CD4-positive, alpha-beta T cell treated with Interleukin-2 at 100 ng/mL for 4 hours (primary cell): ENCODE results near the gene BCL2L12.

Source experiments
- DNase-seq: peaks from one replicate; pipeline ENCODE4 v3.0.0-alpha.2; 2020; ENCODE audit warnings: low spot score

Gene BCL2L12

DNA sequence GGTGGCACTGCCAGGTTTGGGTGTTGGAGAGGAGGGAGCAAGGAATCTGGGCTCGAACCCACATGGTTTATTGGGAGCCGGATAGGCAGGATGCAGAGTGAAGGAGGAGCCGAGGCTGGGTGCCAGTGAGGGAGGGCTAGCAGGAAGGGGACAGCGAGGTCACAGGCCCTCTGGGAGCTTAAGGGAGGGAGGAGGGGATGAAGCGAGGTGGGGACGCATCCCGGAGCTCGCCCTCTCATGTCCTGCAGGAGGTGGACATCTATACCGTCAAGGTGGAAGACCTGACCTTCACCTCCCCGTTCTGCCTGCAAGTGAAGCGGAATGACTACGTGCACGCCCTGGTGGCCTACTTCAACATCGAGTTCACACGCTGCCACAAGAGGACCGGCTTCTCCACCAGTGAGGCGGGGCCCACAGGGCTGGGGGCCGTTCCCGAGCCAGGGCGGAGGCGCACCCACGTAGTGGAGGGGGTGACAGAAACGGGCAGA lies 20.2 kb downstream of the BCL2L12 start:
- DNase-seq = no peak

DNA sequence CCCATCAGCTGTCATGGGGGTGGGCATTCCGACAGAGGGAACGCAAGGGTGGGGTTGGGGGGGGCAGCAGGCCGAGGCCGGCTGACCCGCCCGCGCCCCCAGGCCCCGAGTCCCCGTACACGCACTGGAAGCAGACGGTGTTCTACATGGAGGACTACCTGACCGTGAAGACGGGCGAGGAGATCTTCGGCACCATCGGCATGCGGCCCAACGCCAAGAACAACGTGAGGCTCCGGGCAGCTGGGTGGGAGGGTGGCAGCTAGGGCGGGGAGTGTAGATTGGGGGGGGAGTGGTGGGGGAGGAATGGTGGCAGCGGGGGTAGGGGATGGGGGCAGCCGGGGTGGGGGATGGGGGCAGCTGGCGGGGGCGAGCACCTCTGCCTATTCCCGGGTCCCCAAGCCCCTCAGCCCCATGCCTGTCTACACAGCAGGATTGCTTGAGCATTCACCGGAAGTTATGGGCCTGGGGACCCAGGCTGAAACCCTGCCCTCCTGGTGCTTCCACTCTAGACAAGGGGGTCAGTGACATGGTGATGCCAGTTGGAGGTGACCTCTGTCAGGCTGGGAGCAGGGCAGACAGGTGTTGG lies 20.9 kb downstream of the BCL2L12 start:
- DNase-seq = no peak

GRCh38 chr19:49687150-49687549 lies 21.4 kb downstream of the BCL2L12 start:
- no peak for DNase-seq

DNA sequence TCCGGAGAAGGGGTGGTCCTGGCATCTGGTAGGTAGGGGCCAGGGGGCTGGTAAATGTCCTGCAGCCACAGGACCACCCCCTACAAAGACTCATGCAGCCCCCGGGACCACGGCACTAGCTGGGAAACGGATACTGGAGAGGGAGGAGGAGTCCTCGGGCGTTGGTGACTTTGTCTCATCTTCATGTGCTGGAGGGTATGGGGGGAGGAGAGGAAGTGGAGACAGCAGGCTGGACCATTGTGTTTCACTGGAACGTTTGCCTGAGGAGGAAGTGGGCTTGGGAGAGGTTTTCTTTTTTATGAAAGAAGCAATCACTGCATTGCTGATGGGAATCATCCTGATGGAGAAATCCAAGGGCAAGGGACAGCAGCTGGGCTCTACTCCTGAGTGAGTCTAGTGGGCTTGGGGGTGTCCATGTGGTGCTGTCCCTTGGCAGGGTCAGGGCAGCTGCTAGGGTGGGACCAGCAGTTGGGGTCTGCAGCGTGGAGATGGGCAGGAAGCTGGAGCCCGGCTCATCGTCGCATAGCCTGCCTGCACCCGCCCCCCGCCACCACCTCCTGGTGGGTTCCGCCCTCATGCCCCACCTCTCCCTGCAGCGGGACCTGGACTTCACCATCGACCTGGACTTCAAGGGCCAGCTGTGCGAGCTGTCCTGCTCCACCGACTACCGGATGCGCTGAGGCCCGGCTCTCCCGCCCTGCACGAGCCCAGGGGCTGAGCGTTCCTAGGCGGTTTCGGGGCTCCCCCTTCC lies 22.0 kb downstream of the BCL2L12 start:
- no peak for DNase-seq

DNA sequence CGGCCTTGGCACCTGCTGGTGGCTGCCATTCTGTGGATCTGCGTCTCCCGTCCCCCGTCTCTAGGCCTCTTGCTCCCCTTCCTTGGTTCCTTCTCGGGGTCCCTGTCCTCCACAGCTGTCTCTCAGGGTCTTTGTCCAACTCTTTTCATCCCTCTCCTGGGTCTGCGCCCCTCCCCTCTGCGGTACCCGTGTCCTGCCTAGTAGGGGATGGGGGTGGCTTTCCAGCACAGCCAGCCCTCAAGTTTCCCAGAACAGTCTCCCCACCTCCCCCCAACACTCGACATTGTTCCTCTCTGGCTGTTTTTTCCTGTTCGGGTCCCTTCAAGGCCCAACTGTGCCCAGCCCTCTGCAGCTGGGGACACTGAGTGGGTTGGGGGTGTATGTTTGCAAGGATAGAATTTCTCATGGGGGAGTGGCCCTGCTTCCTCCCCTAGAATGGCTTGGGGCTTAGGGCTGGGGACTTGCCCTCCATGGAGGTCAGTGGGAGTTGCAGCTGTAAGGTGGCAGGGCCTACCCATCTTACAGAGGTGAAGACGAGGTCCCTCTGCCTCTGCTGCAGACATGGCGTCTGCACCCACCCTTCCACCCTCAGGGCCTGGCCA lies 22.9 kb downstream of the BCL2L12 start:
- DNase-seq = no peak

- peak; percentile 40 for DNase-seq
These were observed 23.7 kb downstream of the BCL2L12 start, which contains the start of gene ADM5 for GRCh38 chr19:49689133-49690078. TSS of gene ADM5 (plus strand) at chr19:49689594. CDS start at chr19:49689838, 244 bp downstream.

GRCh38 chr19:49690079-49690655 lies 24.4 kb downstream of the BCL2L12 start:
- no peak for DNase-seq

GRCh38 chr19:49690656-49691242 lies 25.0 kb downstream of the BCL2L12 start, which contains the start of gene CPT1C:
TSS of gene CPT1C (plus strand) at chr19:49691116. CDS start at chr19:49692253, 1,137 bp downstream.
- peak; percentile 51 for DNase-seq

GRCh38 chr19:49691243-49692146 lies 25.8 kb downstream of the BCL2L12 start:
- DNase-seq = no peak

DNA sequence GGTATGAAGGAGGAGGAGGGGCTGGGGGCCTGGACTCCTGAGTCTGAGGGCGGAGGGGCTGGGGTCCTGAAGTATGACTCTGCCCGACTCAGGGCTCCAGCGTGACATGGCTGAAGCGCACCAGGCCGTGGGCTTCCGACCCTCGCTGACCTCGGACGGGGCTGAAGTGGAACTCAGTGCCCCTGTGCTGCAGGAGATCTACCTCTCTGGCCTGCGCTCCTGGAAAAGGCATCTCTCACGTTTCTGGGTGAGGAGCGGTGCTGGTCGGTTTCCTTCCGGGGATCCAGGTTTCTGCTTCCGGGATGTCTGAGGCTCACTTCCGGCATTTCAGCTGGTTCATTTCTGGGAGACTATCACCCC lies 26.4 kb downstream of the BCL2L12 start:
- DNase-seq = no peak

DNA sequence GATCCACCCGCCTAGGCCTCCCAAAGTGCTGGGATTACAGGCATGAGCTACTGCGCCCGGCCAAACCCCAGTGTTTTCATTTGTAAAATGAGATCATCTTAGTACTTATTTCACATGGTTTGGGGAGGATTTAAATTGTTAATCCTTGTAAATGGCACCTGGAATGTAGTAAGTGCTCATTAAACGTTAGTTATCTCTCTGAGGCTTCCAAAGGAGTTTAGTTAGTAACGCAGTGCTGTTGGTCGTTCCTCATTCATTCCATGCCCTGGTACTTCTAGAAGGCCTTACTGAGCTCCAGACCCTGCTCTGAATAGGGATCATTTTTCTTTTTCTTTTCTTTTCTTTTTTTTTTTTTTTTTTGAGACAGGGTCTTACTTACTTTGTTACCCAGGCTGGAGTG lies 30.4 kb downstream of the BCL2L12 start:
- no peak for DNase-seq

DNA sequence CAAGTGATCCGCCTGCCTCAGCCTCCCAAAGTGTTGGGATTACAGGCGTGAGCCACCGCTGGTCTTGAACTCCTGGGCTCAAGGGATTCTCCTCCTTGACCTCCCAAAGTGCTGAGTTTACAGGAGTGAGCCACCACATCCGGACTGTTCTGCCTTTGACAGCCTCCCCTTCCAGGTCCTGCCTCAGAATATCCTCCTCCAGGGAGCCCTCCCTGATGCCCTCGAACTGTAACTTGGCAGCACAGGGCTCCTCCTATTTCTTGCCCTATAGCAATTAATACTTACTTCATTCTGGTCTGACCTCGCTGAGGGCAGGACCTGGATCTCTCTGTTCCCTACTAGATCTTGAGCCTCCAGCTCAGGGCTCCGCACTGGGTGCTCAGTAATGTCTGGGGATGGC lies 31.1 kb downstream of the BCL2L12 start:
- no peak for DNase-seq

DNA sequence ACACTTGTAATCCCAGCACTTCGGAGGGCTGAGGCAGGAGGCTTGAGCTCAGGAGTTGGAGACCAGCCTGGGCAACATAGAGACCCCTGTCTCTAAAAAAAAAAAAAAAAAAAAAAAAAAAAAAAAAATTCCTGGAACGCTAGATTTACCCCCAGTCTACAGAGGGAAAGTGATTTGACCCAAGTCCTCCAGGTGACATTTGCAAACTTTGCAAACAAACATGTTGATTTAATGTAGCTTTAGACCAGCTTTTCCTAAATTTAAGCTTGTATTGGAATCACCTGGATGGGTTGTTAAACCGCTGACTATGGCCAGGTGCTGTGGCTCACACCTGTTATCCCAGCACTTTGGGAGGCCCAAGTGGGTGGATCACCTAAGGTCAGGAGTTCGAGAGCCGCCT lies 33.6 kb downstream of the BCL2L12 start:
- no peak for DNase-seq

DNA sequence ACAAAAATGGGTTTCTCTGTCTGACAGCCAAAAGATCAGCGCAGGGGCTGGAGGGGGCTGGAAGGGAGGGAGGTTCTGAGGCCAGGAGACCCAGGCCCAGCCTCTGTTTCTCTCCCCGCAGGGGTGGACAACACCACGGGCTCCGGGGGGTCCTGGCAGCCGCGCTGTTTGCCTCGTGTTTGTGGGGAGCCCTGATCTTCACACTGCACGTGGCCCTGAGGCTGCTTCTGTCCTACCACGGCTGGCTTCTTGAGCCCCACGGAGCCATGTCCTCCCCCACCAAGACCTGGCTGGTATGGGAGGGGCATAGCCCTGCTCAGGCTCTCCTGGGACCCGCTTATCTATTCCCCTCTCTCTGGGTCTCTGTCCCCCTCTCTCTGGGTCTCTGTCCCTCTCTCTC lies 34.8 kb downstream of the BCL2L12 start:
- no peak for DNase-seq

DNA sequence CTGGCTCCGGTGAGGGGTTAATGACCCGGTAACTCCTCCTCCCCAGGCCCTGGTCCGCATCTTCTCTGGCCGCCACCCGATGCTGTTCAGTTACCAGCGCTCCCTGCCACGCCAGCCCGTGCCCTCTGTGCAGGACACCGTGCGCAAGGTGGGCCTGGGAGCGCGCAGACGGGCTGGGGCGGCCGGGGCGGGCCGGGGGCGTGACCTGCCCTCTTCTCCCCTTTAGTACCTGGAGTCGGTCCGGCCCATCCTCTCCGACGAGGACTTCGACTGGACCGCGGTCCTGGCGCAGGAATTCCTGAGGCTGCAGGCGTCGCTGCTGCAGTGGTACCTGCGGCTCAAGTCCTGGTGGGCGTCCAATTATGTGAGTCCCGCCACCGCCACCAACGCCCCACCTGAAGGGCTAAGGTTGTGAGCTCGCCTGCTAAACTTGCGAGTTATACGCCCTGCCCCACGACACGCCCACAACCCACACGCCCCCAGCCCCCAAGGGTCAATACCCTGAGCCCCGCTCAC lies 35.6 kb downstream of the BCL2L12 start:
- DNase-seq = no peak

DNA sequence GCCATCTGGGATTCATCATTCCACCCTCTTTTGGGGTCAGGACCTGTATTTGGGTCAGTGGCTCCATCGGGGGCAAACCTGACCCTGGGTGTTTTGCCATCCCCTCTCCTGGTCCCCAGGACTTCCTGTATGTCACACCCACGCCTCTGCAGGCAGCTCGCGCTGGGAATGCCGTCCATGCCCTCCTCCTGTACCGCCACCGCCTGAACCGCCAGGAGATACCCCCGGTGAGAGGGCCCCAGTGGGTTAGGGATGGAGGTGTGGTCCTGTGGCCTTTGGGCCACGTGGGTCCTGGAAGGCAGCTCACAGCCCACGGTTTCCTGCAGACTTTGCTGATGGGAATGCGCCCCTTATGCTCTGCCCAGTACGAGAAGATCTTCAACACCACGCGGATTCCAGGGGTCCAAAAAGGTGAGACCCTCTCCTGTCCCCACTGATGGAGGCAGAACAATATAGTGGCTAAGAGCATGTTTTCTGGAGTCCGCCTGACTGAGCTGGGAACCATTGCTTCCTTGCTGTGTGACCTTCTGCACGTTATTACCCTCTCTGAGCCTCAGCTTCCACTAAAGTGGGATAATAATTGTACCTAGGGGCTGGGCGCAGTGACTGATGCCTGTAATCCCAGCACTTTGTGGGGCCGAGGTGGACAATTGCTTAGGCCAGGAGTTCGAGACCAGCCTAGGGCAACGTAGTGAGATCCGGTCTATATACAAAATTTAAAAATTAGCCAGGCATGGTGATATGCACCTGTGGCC lies 39.3 kb downstream of the BCL2L12 start:
- no peak for DNase-seq

DNA sequence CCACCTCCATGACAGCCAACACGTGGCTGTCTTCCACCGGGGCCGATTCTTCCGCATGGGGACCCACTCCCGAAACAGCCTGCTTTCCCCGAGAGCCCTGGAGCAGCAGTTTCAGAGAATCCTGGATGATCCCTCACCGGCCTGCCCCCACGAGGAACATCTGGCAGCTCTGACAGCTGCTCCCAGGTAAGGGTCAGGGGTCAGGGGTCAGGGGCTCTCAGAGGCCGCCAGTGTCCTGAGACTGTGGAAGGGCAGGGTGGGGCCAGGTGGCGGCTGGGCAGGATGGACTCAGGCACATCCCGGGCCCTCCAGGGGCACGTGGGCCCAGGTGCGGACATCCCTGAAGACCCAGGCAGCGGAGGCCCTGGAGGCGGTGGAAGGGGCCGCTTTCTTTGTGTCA lies 40.2 kb downstream of the BCL2L12 start:
- DNase-seq = no peak

- DNase-seq = no peak
These were observed 44.7 kb downstream of the BCL2L12 start for GRCh38 chr19:49710372-49710951.

DNA sequence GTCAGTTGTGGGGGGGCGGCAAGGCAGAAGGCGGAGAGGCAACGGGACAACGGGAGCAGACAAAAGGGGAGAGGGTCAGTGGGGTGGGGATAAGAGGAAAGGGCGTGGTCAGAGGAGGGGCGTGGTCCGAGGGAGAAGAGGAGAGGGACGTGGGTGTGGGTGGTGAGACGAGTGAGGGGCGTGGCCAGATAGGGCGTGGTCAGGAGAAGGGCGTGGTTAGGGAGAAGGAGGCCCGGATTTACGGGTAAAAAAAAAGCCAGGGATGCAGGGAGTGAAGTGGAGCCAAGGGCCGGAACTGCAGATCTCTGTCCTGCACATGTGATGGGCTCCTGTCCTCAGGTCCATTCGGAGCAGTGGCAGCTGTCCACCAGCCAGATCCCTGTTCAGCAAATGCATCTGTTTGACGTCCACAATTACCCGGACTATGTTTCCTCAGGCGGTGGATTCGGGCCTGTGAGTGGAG lies 46.7 kb downstream of the BCL2L12 start:
- DNase-seq = no peak
